HG03139 (cell line): Measurements from ENCODE around the gene CEMP1.

ENCODE experiments used
- ATAC-seq: cut with Tn5 transposase; IDR thresholded peaks from one replicate; pipeline ENCODE4 v1.9.1; 2021; ENCODE audit not compliant: unreplicated experiment

The CEMP1 gene

GRCh38 chr16:2505695-2506094, 25.5 kb downstream of the CEMP1 start:
- no peak for ATAC-seq

- ATAC-seq: no peak
Measured at GRCh38 chr16:2501946-2502895, 29.0 kb downstream of the CEMP1 start.

GRCh38 chr16:2500918-2501750, 30.1 kb downstream of the CEMP1 start:
- peak; percentile 63 for ATAC-seq

- ATAC-seq: no peak
Measured at GRCh38 chr16:2500430-2500917, 30.7 kb downstream of the CEMP1 start.

GRCh38 chr16:2499890-2500429, 31.2 kb downstream of the CEMP1 start:
- no peak for ATAC-seq

- no peak for ATAC-seq
Measured at GRCh38 chr16:2499454-2499853, 31.8 kb downstream of the CEMP1 start.

- no peak for ATAC-seq
Measured at GRCh38 chr16:2498531-2499253, 32.5 kb downstream of the CEMP1 start.

GRCh38 chr16:2497695-2498484, 33.3 kb downstream of the CEMP1 start:
- no peak for ATAC-seq

- no peak for ATAC-seq
Measured at GRCh38 chr16:2497116-2497630, 34.0 kb downstream of the CEMP1 start.

GRCh38 chr16:2496223-2497115, 34.7 kb downstream of the CEMP1 start:
- ATAC-seq: no peak

GRCh38 chr16:2495041-2495440, 36.2 kb downstream of the CEMP1 start:
- ATAC-seq: no peak

- no peak for ATAC-seq
Measured at GRCh38 chr16:2494616-2495015, 36.6 kb downstream of the CEMP1 start.

- no peak for ATAC-seq
Measured at GRCh38 chr16:2493605-2494004, 37.6 kb downstream of the CEMP1 start.

- no peak for ATAC-seq
Measured at GRCh38 chr16:2492292-2492691, 38.9 kb downstream of the CEMP1 start.

- no peak for ATAC-seq
Measured at GRCh38 chr16:2490190-2491105, 40.8 kb downstream of the CEMP1 start.

- no peak for ATAC-seq
Measured at GRCh38 chr16:2489581-2489980, 41.6 kb downstream of the CEMP1 start.

- ATAC-seq: no peak
Measured at GRCh38 chr16:2487903-2488531, 43.2 kb downstream of the CEMP1 start.
